K562 (cell line): ENCODE data around the gene LCN12. TPM values are rescaled to one million over a fixed set of nuclear protein-coding genes. Genes with fewer than 3 reads are reported as not detected.

ENCODE experiments used
- ATAC-seq: fragments of 200-7000 bp; cut with Tn5 transposase; 3 replicates; pipeline ENCODE4 v1.9.1; 2020; ENCODE audit warnings: moderate library complexity
- BruUV-seq: library from RNA; stranded (reverse); fragments of 400-500 nt; replicated peaks from 2 replicates; lab custom pipeline; 2021; lab: Mats Ljungman, UMichigan
- CTCF ChIA-PET: fragments of 300-600 bp; formaldehyde crosslinking; extraction: SDS; loops from one replicate; lab custom pipeline; 2021; ENCODE audit warnings: low intra/inter-chr PET ratio; lab: Yijun Ruan, JAX
- POLR2A ChIA-PET: fragments of 300-600, 350-650 bp; sonication (Branson Sonifier 250); formaldehyde crosslinking; extraction: SDS; loops from one replicate; lab custom pipeline; 2021; ENCODE audit warnings: antibody characterized with exemption, inconsistent platforms; lab: Yijun Ruan, JAX
- DNase-seq, 4 experiments: peaks; one replicate each; pipeline versions ENCODE4 v3.0.0 to v3.0.0-alpha.2; 2011 to 2018; ENCODE audit warnings: low spot score in 3 of 4, mixed read lengths in 3 of 4; ENCODE audit errors: extremely low read depth in 1 of 4
- FAIRE-seq: peaks from 2 replicates; lab custom pipeline; 2011; peaks lifted over from hg19 to GRCh38; lab: Jason Lieb, UNC
- H2AFZ ChIP-seq: 2 replicates; pipeline ENCODE4 v1.6.0; 2011; ENCODE audit warnings: low read depth, low read length, control low read depth, inconsistent platforms
- H3K27ac ChIP-seq: fragments of 200-600 bp; 3 replicates; pipeline ENCODE4 v1.8.0; 2011; ENCODE audit warnings: low read depth, mild to moderate bottlenecking, control low read depth, inconsistent platforms, low read length, moderate library complexity, mixed read lengths; ENCODE audit errors: extremely low read depth
- H3K27me3 ChIP-seq, 2 experiments: fragments of 300-600 bp in 1 of 2; 2 replicates in 1 of 2; 3 replicates in 1 of 2; pipeline versions ENCODE4 v1.6.0 to v1.8.0; 2011; ENCODE audit warnings: inconsistent platforms in 2 of 2, low read length in 2 of 2, mild to moderate bottlenecking in 1 of 2, mixed read lengths in 1 of 2, moderate library complexity in 1 of 2; ENCODE audit not compliant: control insufficient read depth in 2 of 2, insufficient read depth in 2 of 2
- H3K36me3 ChIP-seq: fragments of 300-600 bp; 3 replicates; pipeline ENCODE4 v1.8.0; 2011; ENCODE audit warnings: mild to moderate bottlenecking, low read length, inconsistent platforms; ENCODE audit not compliant: control insufficient read depth, insufficient read depth
- H3K4me1 ChIP-seq, 2 experiments: fragments of 200-600 bp in 1 of 2; replicated peaks in 1 of 2; 2 replicates in 1 of 2; 3 replicates in 1 of 2; pipeline versions ENCODE4 v1.5.1 to v1.8.0; 2011; ENCODE audit warnings: inconsistent platforms in 2 of 2, low read length in 2 of 2, mild to moderate bottlenecking in 1 of 2, mixed read lengths in 1 of 2, moderate library complexity in 1 of 2; ENCODE audit not compliant: control insufficient read depth in 2 of 2, insufficient read depth in 2 of 2
- H3K4me2 ChIP-seq: 2 replicates; pipeline ENCODE4 v1.6.1; 2011; ENCODE audit warnings: low read length, control low read depth, inconsistent platforms, mixed read lengths; ENCODE audit not compliant: insufficient read depth
- H3K4me3 ChIP-seq: fragments of 200-600 bp; sonication (generic), shearing (Covaris generic); 2 replicates; pipeline ENCODE4 v1.5.1; 2016; ENCODE audit warnings: control low read depth, inconsistent platforms
- H3K79me2 ChIP-seq: fragments of 200-600 bp; 3 replicates; pipeline ENCODE4 v1.8.0; 2011; ENCODE audit warnings: low read length, inconsistent platforms; ENCODE audit not compliant: control insufficient read depth, insufficient read depth
- H3K9ac ChIP-seq, 2 experiments: 2 replicates each; pipeline versions ENCODE4 v1.6.0 to v1.6.1; 2011; ENCODE audit warnings: low read depth in 2 of 2, low read length in 2 of 2, control low read depth in 1 of 2, inconsistent platforms in 1 of 2, mild to moderate bottlenecking in 1 of 2, mixed read lengths in 1 of 2; ENCODE audit not compliant: insufficient read depth in 1 of 2
- H3K9me1 ChIP-seq: one replicate; pipeline ENCODE4 v1.6.0; 2011; ENCODE audit warnings: inconsistent platforms, mild to moderate bottlenecking, low read length, moderate library complexity; ENCODE audit not compliant: control insufficient read depth, insufficient read depth
- H3K9me3 ChIP-seq: replicated peaks from 2 replicates; pipeline ENCODE4 v1.5.1; 2011; ENCODE audit warnings: low read depth, low read length, inconsistent platforms; ENCODE audit not compliant: control insufficient read depth, insufficient read depth
- H4K20me1 ChIP-seq: replicated peaks from 2 replicates; pipeline ENCODE4 v1.6.1; 2011; ENCODE audit warnings: low read length, inconsistent platforms, mixed read lengths; ENCODE audit not compliant: control insufficient read depth, insufficient read depth
- CTCF ChIP-seq, 3 experiments: IDR thresholded peaks in 2 of 3; conservative IDR thresholded peaks in 1 of 3; 2 replicates each; pipeline ENCODE4 v1.5.1; 2011 to 2012; ENCODE audit warnings: low read length in 3 of 3, mild to moderate bottlenecking in 3 of 3, control low read depth in 2 of 3, improper control_type of control experiment in 1 of 3, inconsistent platforms in 1 of 3, low read depth in 1 of 3, mixed read lengths in 1 of 3, moderate library complexity in 1 of 3; ENCODE audit not compliant: insufficient read depth in 2 of 3
- L3MBTL2 ChIP-seq: fragments of 450-650 bp; IDR thresholded peaks from 2 replicates; pipeline ENCODE4 v1.6.1; 2016; ENCODE audit warnings: mild to moderate bottlenecking, moderate library complexity
- RAD21 ChIP-seq, 2 experiments: fragments of 250-450 bp in 1 of 2; fragments of 450-650 bp in 1 of 2; sonication (Bioruptor Pico) in 1 of 2; formaldehyde crosslinking in 1 of 2; IDR thresholded peaks in 1 of 2; conservative IDR thresholded peaks in 1 of 2; 2 replicates each; pipeline versions ENCODE4 v1.4.0 to v1.8.0; 2020 to 2022; ENCODE audit warnings: mild to moderate bottlenecking in 2 of 2, moderate library complexity in 1 of 2
- TFAP4 ChIP-seq: sonication (generic); formaldehyde crosslinking; IDR thresholded peaks from 2 replicates; pipeline ENCODE4 v1.8.0; 2022; ENCODE audit warnings: missing genetic modification reagents, mild to moderate bottlenecking, moderate library complexity, borderline replicate concordance
- VEZF1 ChIP-seq: fragments of 200-800 bp; sonication (Bioruptor generic); IDR thresholded peaks from 2 replicates; pipeline ENCODE4 v1.6.1; 2017; ENCODE audit warnings: missing genetic modification characterization, missing compliant biosample characterization
- YY1 ChIP-seq, 3 experiments: IDR thresholded peaks; 2 replicates each; pipeline ENCODE4 v1.6.1; 2011; ENCODE audit warnings: low read length in 2 of 3, mild to moderate bottlenecking in 2 of 3, moderate library complexity in 2 of 3, borderline replicate concordance in 1 of 3, control low read depth in 1 of 3, low read depth in 1 of 3; ENCODE audit not compliant: insufficient read depth in 3 of 3, insufficient replicate concordance in 2 of 3, control insufficient read depth in 1 of 3, insufficient read length in 1 of 3; ENCODE audit errors: extremely low read depth in 1 of 3
- ZNF212 ChIP-seq: fragments of 450-650 bp; formaldehyde crosslinking; IDR thresholded peaks from 2 replicates; pipeline ENCODE4 v1.4.0; 2020; ENCODE audit warnings: mild to moderate bottlenecking
- ZNF764 ChIP-seq: fragments of 250-450 bp; sonication (Bioruptor Pico); IDR thresholded peaks from 2 replicates; pipeline ENCODE4 v1.4.0; 2020; ENCODE audit warnings: low read depth, mild to moderate bottlenecking, moderate library complexity
- WGBS: fragments of 100-300 bp; shearing (Covaris generic); methylation state at CpG from one replicate; pipeline ENCODE4 v1.1.6; 2016; ENCODE audit warnings: low coverage, mixed read lengths; ENCODE audit not compliant: insufficient coverage; ENCODE audit errors: missing lambda C conversion rate; 5-methylcytosine and 5-hydroxymethylcytosine counted together
- in situ Hi-C: fragments of 300-500 bp; cut with MboI; formaldehyde crosslinking; loops from 4 replicates; pipeline ENCODE4 v1.15.0; 2018; ENCODE audit warnings: inconsistent platforms, mixed read lengths
- intact Hi-C: fragments of 100-400 bp; cut with micrococcal nuclease; formaldehyde crosslinking; loops from 2 replicates; pipeline ENCODE4 v1.14.2; 2022
- polyA plus RNA-seq, 8 experiments: library from polyadenylated mRNA; depleted of rRNA in 4 of 8; stranded (reverse) in 5 of 8; unstranded in 3 of 8; fragments of >200 nt; fragmentation: Nextera tagmentation in 2 of 8; fragmentation: Illumina TruSeq in 1 of 8; extraction: Ambion mirVana in 2 of 8; extraction: Trizol in 1 of 8; gene quantifications; 2 replicates each; pipeline versions ENCODE4 v1.2.1 to v1.2.3, GENCODE V29; 2011 to 2014; ENCODE audit warnings: inconsistent platforms in 1 of 8, missing spikeins in 1 of 8
- total RNA-seq, 7 experiments: library from RNA; depleted of rRNA in 6 of 7; stranded (reverse); fragments of >200 nt in 6 of 7; fragmentation: Illumina TruSeq in 2 of 7; extraction: Trizol in 2 of 7; gene quantifications; 2 replicates each; pipeline versions ENCODE4 v1.2.1 to v1.2.3, GENCODE V29; 2011 to 2021; ENCODE audit warnings: low replicate concordance in 1 of 7
- TF ChIP-seq, protein P1 (sequence below): sonication (generic); formaldehyde crosslinking; IDR thresholded peaks from 2 replicates; pipeline ENCODE4 v1.9.0; 2022; ENCODE audit warnings: mild to moderate bottlenecking, missing genetic modification reagents
- TF ChIP-seq, protein P2 (sequence below): sonication (generic); formaldehyde crosslinking; IDR thresholded peaks from 2 replicates; pipeline ENCODE4 v1.8.1; 2023; ENCODE audit warnings: mild to moderate bottlenecking, missing genetic modification reagents

The LCN12 gene
- total and polyA plus RNA-seq, 9 of the 15 experiments (the other 6 are each of a cell fraction or from before 2014, with no cell fraction given) = 0.05 TPM; not detected in 8

DNA sequence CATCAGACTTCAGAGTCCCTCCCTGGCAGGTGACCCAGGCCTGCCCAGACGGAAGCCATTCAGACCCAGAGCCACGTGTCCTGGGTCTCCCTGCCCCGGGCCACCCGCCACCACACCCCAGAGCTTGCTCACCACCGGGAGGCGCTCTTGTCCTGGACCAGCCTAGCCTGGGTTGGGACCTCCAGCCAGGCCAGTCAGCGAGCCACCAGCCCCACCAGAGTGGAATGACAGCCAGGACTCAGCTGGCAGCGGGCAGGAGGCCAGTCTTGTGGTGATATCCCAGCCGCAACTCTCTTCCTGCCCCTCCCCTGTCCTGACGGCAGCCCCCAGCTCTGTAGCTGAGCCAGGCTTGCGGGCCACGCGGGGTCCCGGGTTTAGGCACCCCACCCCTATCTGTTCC, 23.6 kb downstream of the LCN12 start:
- BruUV-seq = no TSS peak
- 36% methylated on average over 14 of the region's 14 CpGs for WGBS
- Histone ChIP-seq H2AFZ (peak overlapping the region; percentile 55), H3K27me3 (no peaks in the 10 kb centered on the region), H3K36me3 (no peaks in the 10 kb centered on the region), H3K79me2 (no peaks in the 10 kb centered on the region), H3K4me3 (no peak overlapping the region), H3K9me1 (no peaks in the 10 kb centered on the region), H3K27ac (no peak overlapping the region), H3K4me2 (no peak overlapping the region), H3K9ac (peak overlapping the region in 1 of 2 experiments; percentile 3; a peak in 2 of 4 replicates), H3K9me3 (no peaks in the 10 kb centered on the region), H3K4me1 (peaks cover 9 to 92% of the 10 kb centered on the region in 2 experiments; a peak in 4 of 5 replicates), H4K20me1 (no peaks in the 10 kb centered on the region)
- DNase-seq (peak; percentile 52 to 62 (median 58)), ATAC-seq (peak; percentile 45), FAIRE-seq (no peak)
- CTCF ChIA-PET = no interaction called here
- in situ Hi-C loops = no loop called here
- intact Hi-C loops = loop anchor here (2.0 kb wide), 1 partner anchor 59 kb away; no protein-coding TSS in a partner anchor
- POLR2A ChIA-PET = interaction anchor here (0.5 to 1.4 kb wide), 5 partner anchors 9 to 706 kb away, joined by 3 to 4 read pairs (median 3); no protein-coding TSS in a partner anchor
- TF ChIP-seq, protein P1, sequence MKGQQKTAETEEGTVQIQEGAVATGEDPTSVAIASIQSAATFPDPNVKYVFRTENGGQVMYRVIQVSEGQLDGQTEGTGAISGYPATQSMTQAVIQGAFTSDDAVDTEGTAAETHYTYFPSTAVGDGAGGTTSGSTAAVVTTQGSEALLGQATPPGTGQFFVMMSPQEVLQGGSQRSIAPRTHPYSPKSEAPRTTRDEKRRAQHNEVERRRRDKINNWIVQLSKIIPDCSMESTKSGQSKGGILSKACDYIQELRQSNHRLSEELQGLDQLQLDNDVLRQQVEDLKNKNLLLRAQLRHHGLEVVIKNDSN = peak; percentile 57; the same call in 1 of the 2 replicates
- peak in 1 of 2 experiments; percentile 39; a peak in 2 of 4 replicates for TF ChIP-seq RAD21 (CRISPR knock-in tag; conservative IDR thresholded peaks at IDR 0.05 in 1 of 2, IDR thresholded peaks at IDR 0.05 in 1 of 2)
- TF ChIP-seq CTCF (IDR thresholded peaks at IDR 0.05 in 2 of 3, conservative IDR thresholded peaks at IDR 0.05 in 1 of 3; ENCODE audit: insufficient read depth in 2 of 3, low read depth in 1 of 3, low read length in 3 of 3) = peak; percentile 61 to 77 (median 66)
- peak; percentile 54; the same call in 1 of the 2 replicates for TF ChIP-seq TFAP4
- TF ChIP-seq YY1 (IDR thresholded peaks at IDR 0.05; ENCODE audit: borderline replicate concordance in 1 of 3, control insufficient read depth in 1 of 3, extremely low read depth in 1 of 3, insufficient read depth in 3 of 3, insufficient read length in 1 of 3, insufficient replicate concordance in 2 of 3, low read depth in 1 of 3, low read length in 2 of 3) = peak in 1 of 3 experiments; percentile 8
- no peak for TF ChIP-seq ZNF764 (CRISPR knock-in tag)
- TF ChIP-seq ZNF212 (CRISPR knock-in tag) = no peak
- 0 out of 2 replicates have a peak, but pooled peaks have one; percentile 8 for TF ChIP-seq VEZF1 (CRISPR knock-in tag)
- TF ChIP-seq, protein P2, sequence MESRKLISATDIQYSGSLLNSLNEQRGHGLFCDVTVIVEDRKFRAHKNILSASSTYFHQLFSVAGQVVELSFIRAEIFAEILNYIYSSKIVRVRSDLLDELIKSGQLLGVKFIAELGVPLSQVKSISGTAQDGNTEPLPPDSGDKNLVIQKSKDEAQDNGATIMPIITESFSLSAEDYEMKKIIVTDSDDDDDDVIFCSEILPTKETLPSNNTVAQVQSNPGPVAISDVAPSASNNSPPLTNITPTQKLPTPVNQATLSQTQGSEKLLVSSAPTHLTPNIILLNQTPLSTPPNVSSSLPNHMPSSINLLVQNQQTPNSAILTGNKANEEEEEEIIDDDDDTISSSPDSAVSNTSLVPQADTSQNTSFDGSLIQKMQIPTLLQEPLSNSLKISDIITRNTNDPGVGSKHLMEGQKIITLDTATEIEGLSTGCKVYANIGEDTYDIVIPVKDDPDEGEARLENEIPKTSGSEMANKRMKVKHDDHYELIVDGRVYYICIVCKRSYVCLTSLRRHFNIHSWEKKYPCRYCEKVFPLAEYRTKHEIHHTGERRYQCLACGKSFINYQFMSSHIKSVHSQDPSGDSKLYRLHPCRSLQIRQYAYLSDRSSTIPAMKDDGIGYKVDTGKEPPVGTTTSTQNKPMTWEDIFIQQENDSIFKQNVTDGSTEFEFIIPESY (CRISPR knock-in tag) = peak; percentile 100
- peak; percentile 48; the same call in 1 of the 2 replicates for TF ChIP-seq L3MBTL2
